ENCODE measurements around the gene ETS1. TPM values are rescaled to one million over a fixed set of nuclear protein-coding genes. Genes with fewer than 3 reads are reported as not detected.

The ETS1 gene
- total RNA-seq, 2 donors from 2014 or later, result 19.3 to 37.6 TPM

GRCh38 chr11:128555606-128556005 lies 31.8 kb downstream of the ETS1 start:
- intact Hi-C loops (cut with DNase I), result no loop called here
- H3K4me1 ChIP-seq, result no peaks in the 10 kb centered on the region
- H3K27me3 ChIP-seq, result no peaks in the 10 kb centered on the region
- no peaks in the 10 kb centered on the region for H3K36me3 ChIP-seq
- H3K27ac ChIP-seq, result no peak overlapping the region
- no peak for TF ChIP-seq CTCF (IDR thresholded peaks at IDR 0.05)
- no peaks in the 10 kb centered on the region for H3K9me3 ChIP-seq
- no peak for DNase-seq
- no peak overlapping the region for H3K9ac ChIP-seq (ENCODE audit: low read depth in 2 of 2, low read length in 2 of 2)
- H3K4me3 ChIP-seq, result no peak overlapping the region

- Histone ChIP-seq H3K36me3 (no peaks in the 10 kb centered on the region), H3K9ac (ENCODE audit: low read depth in 2 of 2, low read length in 2 of 2) (no peak overlapping the region), H3K27me3 (no peaks in the 10 kb centered on the region), H3K4me3 (no peak overlapping the region), H3K27ac (no peak overlapping the region), H3K9me3 (no peaks in the 10 kb centered on the region), H3K4me1 (no peaks in the 10 kb centered on the region)
- intact Hi-C loops (cut with DNase I), result no loop called here
- DNase-seq, result no peak
- TF ChIP-seq CTCF (IDR thresholded peaks at IDR 0.05), result no peak
Measured at GRCh38 chr11:128553662-128554362, 33.5 kb downstream of the ETS1 start.

GRCh38 chr11:128552783-128553661 lies 34.3 kb downstream of the ETS1 start:
- H3K27me3 ChIP-seq, result no peaks in the 10 kb centered on the region
- no peaks in the 10 kb centered on the region for H3K36me3 ChIP-seq
- H3K27ac ChIP-seq, result peak overlapping the region; percentile 9
- no peak overlapping the region for H3K9ac ChIP-seq (ENCODE audit: low read depth in 2 of 2, low read length in 2 of 2)
- intact Hi-C loops (cut with DNase I), result no loop called here
- no peak for DNase-seq
- no peak for TF ChIP-seq CTCF (IDR thresholded peaks at IDR 0.05)
- no peaks in the 10 kb centered on the region for H3K9me3 ChIP-seq
- no peak overlapping the region for H3K4me3 ChIP-seq
- H3K4me1 ChIP-seq, result no peaks in the 10 kb centered on the region

- Histone ChIP-seq H3K4me3 (no peak overlapping the region), H3K9me3 (no peaks in the 10 kb centered on the region), H3K27me3 (no peaks in the 10 kb centered on the region), H3K36me3 (no peaks in the 10 kb centered on the region), H3K9ac (ENCODE audit: low read depth in 2 of 2, low read length in 2 of 2) (no peak overlapping the region), H3K4me1 (no peaks in the 10 kb centered on the region), H3K27ac (peak overlapping the region; percentile 9)
- TF ChIP-seq CTCF (IDR thresholded peaks at IDR 0.05), result no peak
- intact Hi-C loops (cut with DNase I), result no loop called here
- DNase-seq, result no peak
Measured at GRCh38 chr11:128551611-128552335, 35.6 kb downstream of the ETS1 start.

- Histone ChIP-seq H3K27ac (no peak overlapping the region), H3K9ac (ENCODE audit: low read depth in 2 of 2, low read length in 2 of 2) (no peak overlapping the region), H3K9me3 (no peaks in the 10 kb centered on the region), H3K4me3 (no peak overlapping the region), H3K27me3 (no peaks in the 10 kb centered on the region), H3K36me3 (no peaks in the 10 kb centered on the region), H3K4me1 (no peaks in the 10 kb centered on the region)
- intact Hi-C loops (cut with DNase I), result no loop called here
- no peak for DNase-seq
- TF ChIP-seq CTCF (IDR thresholded peaks at IDR 0.05), result no peak
Measured at GRCh38 chr11:128551058-128551457, 36.3 kb downstream of the ETS1 start.

Measured in colonic mucosa (tissue), 4 donors.